Tibial artery (tissue), 4 donors: ENCODE data around the gene JUNB.
A peak's percentile ranks its signal among the peaks of the same experiment; 100 is the strongest.

Experiments
- DNase-seq, 2 donors: peaks; one replicate each; pipeline ENCODE4 v3.0.0-alpha.2; 2019
- H3K27ac ChIP-seq, 2 donors: fragments of 200-600 bp; sonication (generic) in 1 of 2; 1 replicate in 1 of 2; 2 replicates in 1 of 2; pipeline ENCODE4 v1.5.1; 2018 to 2019; ENCODE audit warnings: mild to moderate bottlenecking in 1 of 2
- H3K27me3 ChIP-seq, 2 donors: fragments of 200-600 bp; sonication (generic) in 1 of 2; one replicate each; pipeline versions ENCODE4 v1.5.1 to v1.6.0; 2016 to 2019
- H3K36me3 ChIP-seq, 3 donors: fragments of 200-600 bp; sonication (generic) in 2 of 3; one replicate each; pipeline ENCODE4 v1.5.1; 2016 to 2019; ENCODE audit warnings: mild to moderate bottlenecking in 2 of 3
- H3K4me1 ChIP-seq, 4 donors: fragments of 200-600 bp; sonication (generic) in 2 of 4; 1 replicate in 3 of 4; 2 replicates in 1 of 4; pipeline ENCODE4 v1.5.1; 2016 to 2019
- H3K4me3 ChIP-seq, 2 donors: fragments of 200-600 bp; sonication (generic) in 1 of 2; 1 replicate in 1 of 2; 2 replicates in 1 of 2; pipeline ENCODE4 v1.5.1; 2018 to 2019; ENCODE audit warnings: mild to moderate bottlenecking in 2 of 2
- H3K9me3 ChIP-seq, 3 donors: fragments of 200-600 bp; sonication (generic) in 1 of 3; one replicate each; pipeline ENCODE4 v1.5.1; 2016 to 2019
- CTCF ChIP-seq, 2 experiments: fragments of 200-600 bp in 1 of 2; fragments of 450-650 bp in 1 of 2; IDR thresholded peaks; one replicate each; pipeline ENCODE4 v1.5.1; 2017 to 2019; ENCODE audit warnings: antibody characterized with exemption in 2 of 2, mild to moderate bottlenecking in 1 of 2, moderate library complexity in 1 of 2
- intact Hi-C: fragments of 100-400 bp; cut with DNase I; formaldehyde crosslinking; loops from one replicate; pipeline ENCODE4 v1.15.0; 2023; ENCODE audit warnings: low total_unique reads

JUNB gene

GRCh38 chr19:12833418-12833737 is 42.1 kb downstream of the JUNB start:
- no peak overlapping the region for H3K27ac ChIP-seq
- H3K36me3 ChIP-seq = no peaks in the 10 kb centered on the region
- no peak for DNase-seq
- intact Hi-C loops = no loop called here
- H3K4me3 ChIP-seq = peak overlapping the region in 1 of 2 donors; percentile 46
- TF ChIP-seq CTCF (IDR thresholded peaks at IDR 0.05) = no peak
- peaks cover 4 to 98% of the 10 kb centered on the region in 2 donors for H3K27me3 ChIP-seq
- H3K4me1 ChIP-seq = peaks cover 0 to 37% (median 23%) of the 10 kb centered on the region in 4 donors
- H3K9me3 ChIP-seq = no peaks in the 10 kb centered on the region

GRCh38 chr19:12833738-12834565 is 42.7 kb downstream of the JUNB start:
- Histone ChIP-seq H3K36me3 (no peaks in the 10 kb centered on the region), H3K4me1 (peaks cover 0 to 43% (median 27%) of the 10 kb centered on the region in 4 donors), H3K9me3 (no peaks in the 10 kb centered on the region), H3K4me3 (peak overlapping the region; percentile 33 to 46), H3K27ac (no peak overlapping the region), H3K27me3 (peaks cover 7 to 98% of the 10 kb centered on the region in 2 donors)
- DNase-seq = no peak
- intact Hi-C loops = no loop called here
- TF ChIP-seq CTCF (IDR thresholded peaks at IDR 0.05) = no peak

GRCh38 chr19:12834566-12834943 is 43.3 kb downstream of the JUNB start, which contains the start of gene RTBDN:
Gene RTBDN, minus strand, starts transcription at chr19:12834579. Its CDS starts 4,600 bp downstream, at chr19:12829979.
- Histone ChIP-seq H3K36me3 (no peaks in the 10 kb centered on the region), H3K27me3 (peaks cover 7 to 98% of the 10 kb centered on the region in 2 donors), H3K9me3 (no peaks in the 10 kb centered on the region), H3K4me3 (peak within 1 kb of the TSS; percentile 33 to 46), H3K27ac (no peak within 1 kb of the TSS), H3K4me1 (peaks cover 0 to 43% (median 28%) of the 10 kb centered on the region in 4 donors)
- TF ChIP-seq CTCF (IDR thresholded peaks at IDR 0.05) = no peak
- no peak for DNase-seq
- intact Hi-C loops = no loop called here

GRCh38 chr19:12834976-12835757 is 43.9 kb downstream of the JUNB start:
- no peak overlapping the region for H3K4me3 ChIP-seq
- H3K27me3 ChIP-seq = peaks cover 7 to 98% of the 10 kb centered on the region in 2 donors
- H3K4me1 ChIP-seq = peaks cover 0 to 43% (median 28%) of the 10 kb centered on the region in 4 donors
- no peaks in the 10 kb centered on the region for H3K36me3 ChIP-seq
- TF ChIP-seq CTCF (IDR thresholded peaks at IDR 0.05) = no peak
- intact Hi-C loops = no loop called here
- no peak overlapping the region for H3K27ac ChIP-seq
- no peaks in the 10 kb centered on the region for H3K9me3 ChIP-seq
- DNase-seq = no peak

- Histone ChIP-seq H3K27ac (no peak overlapping the region), H3K4me1 (peaks cover 0 to 55% (median 36%) of the 10 kb centered on the region in 4 donors), H3K27me3 (peaks cover 15 to 100% of the 10 kb centered on the region in 2 donors), H3K4me3 (no peak overlapping the region), H3K9me3 (no peaks in the 10 kb centered on the region), H3K36me3 (no peaks in the 10 kb centered on the region)
- TF ChIP-seq CTCF (IDR thresholded peaks at IDR 0.05) = no peak
- no peak for DNase-seq
- intact Hi-C loops = no loop called here
Observed at GRCh38 chr19:12836529-12836863, 45.2 kb downstream of the JUNB start.
